ENCODE data around the gene PID1. TPM values are rescaled to one million over a fixed set of nuclear protein-coding genes. Genes with fewer than 3 reads are reported as not detected.

The PID1 gene
- total and polyA plus RNA-seq, 11 donors = 2.1 to 17.7 (median 7.1) TPM

- Histone ChIP-seq H3K27ac (peak overlapping the region in 6 of 12 donors; percentile 4 to 80 (median 34)), H3K36me3 (no peaks in the 10 kb centered on the region), H3K9me3 (no peaks in the 10 kb centered on the region), H3K4me1 (peaks cover 0 to 41% (median 0%) of the 10 kb centered on the region in 12 donors), H3K27me3 (no peaks in the 10 kb centered on the region), H3K4me3 (no peak overlapping the region)
- 33 to 44% (median 41%) methylated on average over 6 of the region's 6 CpGs for WGBS, 4 donors
- no peak for DNase-seq
- TF ChIP-seq, protein P1, sequence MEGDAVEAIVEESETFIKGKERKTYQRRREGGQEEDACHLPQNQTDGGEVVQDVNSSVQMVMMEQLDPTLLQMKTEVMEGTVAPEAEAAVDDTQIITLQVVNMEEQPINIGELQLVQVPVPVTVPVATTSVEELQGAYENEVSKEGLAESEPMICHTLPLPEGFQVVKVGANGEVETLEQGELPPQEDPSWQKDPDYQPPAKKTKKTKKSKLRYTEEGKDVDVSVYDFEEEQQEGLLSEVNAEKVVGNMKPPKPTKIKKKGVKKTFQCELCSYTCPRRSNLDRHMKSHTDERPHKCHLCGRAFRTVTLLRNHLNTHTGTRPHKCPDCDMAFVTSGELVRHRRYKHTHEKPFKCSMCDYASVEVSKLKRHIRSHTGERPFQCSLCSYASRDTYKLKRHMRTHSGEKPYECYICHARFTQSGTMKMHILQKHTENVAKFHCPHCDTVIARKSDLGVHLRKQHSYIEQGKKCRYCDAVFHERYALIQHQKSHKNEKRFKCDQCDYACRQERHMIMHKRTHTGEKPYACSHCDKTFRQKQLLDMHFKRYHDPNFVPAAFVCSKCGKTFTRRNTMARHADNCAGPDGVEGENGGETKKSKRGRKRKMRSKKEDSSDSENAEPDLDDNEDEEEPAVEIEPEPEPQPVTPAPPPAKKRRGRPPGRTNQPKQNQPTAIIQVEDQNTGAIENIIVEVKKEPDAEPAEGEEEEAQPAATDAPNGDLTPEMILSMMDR (IDR thresholded peaks at IDR 0.05) = no peak
- intact Hi-C loops (cut with DNase I) = loop anchor here in 1 of 10 donors (2.0 kb wide), 1 partner anchor 60 kb away; no protein-coding TSS in a partner anchor
- peak in 3 of 4 donors; percentile 51 to 71 (median 60) for ATAC-seq
These were observed 26.2 kb upstream of the PID1 start for GRCh38 chr2:229297247-229297646.

- intact Hi-C loops (cut with DNase I) = loop anchor here in 1 of 10 donors (2.0 kb wide), 1 partner anchor 60 kb away; no protein-coding TSS in a partner anchor
- peaks cover 0 to 41% (median 0%) of the 10 kb centered on the region in 12 donors for H3K4me1 ChIP-seq
These were observed 25.4 kb upstream of the PID1 start for GRCh38 chr2:229296536-229296935.

DNA sequence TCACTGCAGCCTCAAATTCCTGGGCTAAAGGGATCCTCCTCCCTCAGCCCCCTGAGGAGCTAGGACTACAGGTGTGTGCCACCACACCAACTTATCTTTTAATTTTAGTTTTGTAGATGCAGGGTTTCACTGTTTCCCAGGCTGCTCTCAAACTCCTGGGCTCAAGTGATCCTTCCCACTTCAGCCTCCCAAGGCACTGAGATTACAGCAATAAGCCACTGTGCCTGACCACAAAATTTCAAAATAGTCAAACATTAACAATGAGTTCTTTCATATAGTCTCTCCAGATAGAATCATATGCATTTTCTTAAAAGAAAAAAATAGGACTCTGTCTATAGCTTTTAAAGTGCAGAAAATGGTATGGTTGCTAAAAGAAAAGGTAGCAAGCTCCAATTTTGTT, 24.9 kb upstream of the PID1 start:
- TF ChIP-seq POLR2A (IDR thresholded peaks at IDR 0.05) = no peak
- TF ChIP-seq, protein P1 (IDR thresholded peaks at IDR 0.05) = no peak
- H3K27ac ChIP-seq = peak overlapping the region in 1 of 12 donors; percentile 80
- DNase-seq (no peak), ATAC-seq (no peak)
- peaks cover 0 to 41% (median 0%) of the 10 kb centered on the region in 12 donors for H3K4me1 ChIP-seq
- H3K4me3 ChIP-seq = no peak overlapping the region
- no peaks in the 10 kb centered on the region for H3K27me3 ChIP-seq
- H3K36me3 ChIP-seq = no peaks in the 10 kb centered on the region
- intact Hi-C loops (cut with DNase I) = loop anchor here in 1 of 10 donors (2.0 kb wide), 1 partner anchor 61 kb away; no protein-coding TSS in a partner anchor
- H3K9me3 ChIP-seq = no peaks in the 10 kb centered on the region

More at GRCh38 chr2:229296536-229296935, 25.4 kb upstream of the PID1 start:
- no peaks in the 10 kb centered on the region for H3K27me3 ChIP-seq
- peak in 1 of 4 donors; percentile 39 for ATAC-seq
- TF ChIP-seq, protein P1 (IDR thresholded peaks at IDR 0.05) = no peak
- TF ChIP-seq POLR2A (IDR thresholded peaks at IDR 0.05) = no peak
- WGBS, 4 donors = 55 to 73% (median 67%) methylated on average over 3 of the region's 3 CpGs
- H3K27ac ChIP-seq = peak overlapping the region in 4 of 12 donors; percentile 14 to 80 (median 38)
- H3K4me3 ChIP-seq = no peak overlapping the region
- DNase-seq = no peak
- no peaks in the 10 kb centered on the region for H3K36me3 ChIP-seq
- no peaks in the 10 kb centered on the region for H3K9me3 ChIP-seq

GRCh38 chr2:229287823-229288222, 16.7 kb upstream of the PID1 start:
- intact Hi-C loops (cut with DNase I) = no loop called here
- DNase-seq = no peak
- peaks cover 0 to 7% (median 0%) of the 10 kb centered on the region in 12 donors for H3K9me3 ChIP-seq
- no peak for TF ChIP-seq POLR2A (IDR thresholded peaks at IDR 0.05)
- TF ChIP-seq, protein P1 (IDR thresholded peaks at IDR 0.05) = no peak
- H3K27me3 ChIP-seq = no peaks in the 10 kb centered on the region
- WGBS, 4 donors = 43 to 74% (median 52%) methylated on average over 1 of the region's 1 CpG
- H3K4me3 ChIP-seq = no peak overlapping the region
- no peaks in the 10 kb centered on the region for H3K36me3 ChIP-seq
- H3K4me1 ChIP-seq = peaks cover 0 to 12% (median 0%) of the 10 kb centered on the region in 12 donors
- ATAC-seq = no peak
- no peak overlapping the region for H3K27ac ChIP-seq
